Gastrocnemius medialis (tissue), 4 donors: Measurements from ENCODE around the gene VMAC.
"Not testable (repeated sequence)": the region's sequence is repeated elsewhere in the genome, so short reads cannot be mapped to it uniquely, and the experiment has no call there.

Source experiments
- POLR2A ChIP-seq, 2 donors: fragments of 450-650 bp; IDR thresholded peaks; one replicate each; pipeline ENCODE4 v1.6.1; 2017; ENCODE audit warnings: antibody characterized with exemption in 2 of 2, mild to moderate bottlenecking in 2 of 2, moderate library complexity in 2 of 2
- TF ChIP-seq, protein P1 (sequence below), 5 experiments: fragments of 450-650 bp in 3 of 5; fragments of 200-600 bp in 2 of 5; sonication (generic) in 2 of 5; IDR thresholded peaks in 4 of 5; conservative IDR thresholded peaks in 1 of 5; 1 replicate in 4 of 5; 2 replicates in 1 of 5; pipeline ENCODE4 v1.5.1; 2016 to 2019; ENCODE audit warnings: antibody characterized with exemption in 5 of 5, mild to moderate bottlenecking in 3 of 5, moderate library complexity in 3 of 5

DNA sequence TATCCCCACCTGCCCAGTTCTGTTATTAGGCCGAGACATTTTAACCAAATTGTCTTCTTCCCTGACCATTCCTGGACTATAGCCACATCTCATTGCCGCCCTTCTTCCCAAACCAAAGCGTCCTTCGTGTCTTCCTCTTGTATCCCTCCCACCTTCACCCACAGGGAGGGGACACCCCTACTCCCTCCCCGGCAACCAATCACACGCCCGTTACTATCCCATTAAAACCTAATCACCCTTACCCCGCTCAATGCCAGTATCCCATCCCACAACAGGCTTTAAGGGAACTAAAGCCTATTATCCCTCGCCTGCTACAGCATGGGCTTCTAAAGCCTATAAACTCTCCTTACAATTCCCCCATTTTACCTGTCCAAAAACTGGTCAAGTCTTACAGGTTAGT is 49.5 kb upstream of the VMAC start:
- TF ChIP-seq, protein P1, sequence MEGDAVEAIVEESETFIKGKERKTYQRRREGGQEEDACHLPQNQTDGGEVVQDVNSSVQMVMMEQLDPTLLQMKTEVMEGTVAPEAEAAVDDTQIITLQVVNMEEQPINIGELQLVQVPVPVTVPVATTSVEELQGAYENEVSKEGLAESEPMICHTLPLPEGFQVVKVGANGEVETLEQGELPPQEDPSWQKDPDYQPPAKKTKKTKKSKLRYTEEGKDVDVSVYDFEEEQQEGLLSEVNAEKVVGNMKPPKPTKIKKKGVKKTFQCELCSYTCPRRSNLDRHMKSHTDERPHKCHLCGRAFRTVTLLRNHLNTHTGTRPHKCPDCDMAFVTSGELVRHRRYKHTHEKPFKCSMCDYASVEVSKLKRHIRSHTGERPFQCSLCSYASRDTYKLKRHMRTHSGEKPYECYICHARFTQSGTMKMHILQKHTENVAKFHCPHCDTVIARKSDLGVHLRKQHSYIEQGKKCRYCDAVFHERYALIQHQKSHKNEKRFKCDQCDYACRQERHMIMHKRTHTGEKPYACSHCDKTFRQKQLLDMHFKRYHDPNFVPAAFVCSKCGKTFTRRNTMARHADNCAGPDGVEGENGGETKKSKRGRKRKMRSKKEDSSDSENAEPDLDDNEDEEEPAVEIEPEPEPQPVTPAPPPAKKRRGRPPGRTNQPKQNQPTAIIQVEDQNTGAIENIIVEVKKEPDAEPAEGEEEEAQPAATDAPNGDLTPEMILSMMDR (IDR thresholded peaks at IDR 0.05 in 4 of 5, conservative IDR thresholded peaks at IDR 0.05 in 1 of 5): not testable (repeated sequence)
- not testable (repeated sequence) for TF ChIP-seq POLR2A (IDR thresholded peaks at IDR 0.05)
